Gastroesophageal sphincter (tissue), 4 donors: Measurements from ENCODE around the gene TENM3. TPM values are rescaled to one million over a fixed set of nuclear protein-coding genes. Genes with fewer than 3 reads are reported as not detected.

Experiments
- ATAC-seq: fragments of 150-250 bp; one replicate; pipeline ENCODE4 v1.9.1; 2016; ENCODE audit warnings: mild to moderate bottlenecking, moderate library complexity
- H3K27ac ChIP-seq, 4 donors: fragments of 200-600 bp; sonication (generic) in 3 of 4; 1 replicate in 3 of 4; 2 replicates in 1 of 4; pipeline ENCODE4 v1.5.1; 2016 to 2019
- H3K27me3 ChIP-seq: fragments of 200-600 bp; sonication (generic); one replicate; pipeline ENCODE4 v1.5.1; 2019
- H3K36me3 ChIP-seq, 2 donors: fragments of 200-600 bp; sonication (generic); one replicate each; pipeline ENCODE4 v1.5.1; 2019; ENCODE audit warnings: control low read depth in 1 of 2
- H3K4me1 ChIP-seq, 3 donors: fragments of 200-600 bp; sonication (generic); 1 replicate in 2 of 3; 2 replicates in 1 of 3; pipeline ENCODE4 v1.5.1; 2016 to 2019; ENCODE audit warnings: control low read depth in 2 of 3
- H3K4me3 ChIP-seq, 2 donors: fragments of 200-600 bp; sonication (generic); one replicate each; pipeline ENCODE4 v1.5.1; 2019; ENCODE audit warnings: mild to moderate bottlenecking in 1 of 2, moderate library complexity in 1 of 2
- H3K9me3 ChIP-seq, 3 donors: fragments of 200-600 bp; sonication (generic); one replicate each; pipeline ENCODE4 v1.5.1; 2017 to 2019; ENCODE audit warnings: control low read depth in 2 of 3
- CTCF ChIP-seq, 4 experiments: fragments of 200-600 bp in 2 of 4; fragments of 450-650 bp in 2 of 4; sonication (generic) in 1 of 4; IDR thresholded peaks; one replicate each; pipeline ENCODE4 v1.5.1; 2017 to 2019; ENCODE audit warnings: antibody characterized with exemption in 4 of 4, mild to moderate bottlenecking in 2 of 4, moderate library complexity in 2 of 4
- EP300 ChIP-seq: sonication (generic); formaldehyde crosslinking; IDR thresholded peaks from one replicate; pipeline ENCODE4 v1.6.1; 2017; ENCODE audit warnings: antibody characterized with exemption, mild to moderate bottlenecking
- POLR2A ChIP-seq, 2 donors: fragments of 450-650 bp; IDR thresholded peaks; one replicate each; pipeline ENCODE4 v1.6.1; 2017; ENCODE audit warnings: antibody characterized with exemption in 2 of 2, mild to moderate bottlenecking in 2 of 2, moderate library complexity in 1 of 2
- POLR2AphosphoS5 ChIP-seq: sonication (generic); formaldehyde crosslinking; IDR thresholded peaks from one replicate; pipeline ENCODE4 v1.6.1; 2017; ENCODE audit warnings: antibody characterized with exemption
- WGBS, 2 donors: methylation state at CpG; one replicate each; pipeline ENCODE4 v1.1.5; 2018; ENCODE audit warnings: low coverage in 1 of 2; 5-methylcytosine and 5-hydroxymethylcytosine counted together
- total RNA-seq, 4 donors: library from RNA; depleted of rRNA; stranded (reverse); fragments of >200 nt; gene quantifications; one replicate each; pipeline ENCODE4 v1.1.0, GENCODE V29; 2016

The TENM3 gene
- total RNA-seq, 4 donors from 2014 or later = 8.2 to 39.9 (median 15.8) TPM

DNA sequence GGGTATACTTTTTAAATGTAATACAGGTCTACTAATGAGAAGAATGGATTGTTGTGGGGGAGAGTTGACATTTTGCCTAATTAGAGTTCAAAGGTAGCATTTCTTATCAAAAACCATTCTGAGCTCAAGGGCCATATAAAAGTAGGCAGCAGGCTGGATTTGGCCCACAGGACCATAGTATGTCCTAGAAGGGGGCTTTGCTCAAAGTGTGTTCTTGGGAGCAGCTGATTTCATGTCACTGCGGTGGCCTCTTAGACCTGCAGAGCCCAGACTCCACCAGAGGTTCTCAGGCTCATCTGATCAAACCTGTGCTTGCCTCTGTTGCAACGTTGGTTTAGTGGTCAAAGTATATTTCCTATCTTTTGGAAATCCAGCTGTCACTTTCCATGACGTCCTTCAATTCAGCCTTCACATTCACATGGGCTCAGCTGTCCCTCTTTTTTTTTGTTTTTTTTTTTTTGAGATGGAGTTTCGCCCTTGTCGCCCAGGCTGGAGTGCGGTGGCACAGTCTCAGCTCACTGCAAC lies 34.6 kb upstream of the TENM3 start:
- no peaks in the 10 kb centered on the region for H3K27me3 ChIP-seq
- peaks cover 0 to 21% (median 0%) of the 10 kb centered on the region in 3 donors for H3K4me1 ChIP-seq
- TF ChIP-seq POLR2A (IDR thresholded peaks at IDR 0.05) (no peak), EP300 (no peak), CTCF (IDR thresholded peaks at IDR 0.05) (no peak), POLR2AphosphoS5 (no peak)
- H3K4me3 ChIP-seq = no peak overlapping the region
- no peak for ATAC-seq
- no peaks in the 10 kb centered on the region for H3K36me3 ChIP-seq
- H3K27ac ChIP-seq = peak overlapping the region in 3 of 4 donors; percentile 38 to 77 (median 70)
- WGBS, 2 donors = 91 to 100% methylated on average over 5 to 6 of the region's 6 CpGs
- no peaks in the 10 kb centered on the region for H3K9me3 ChIP-seq

DNA sequence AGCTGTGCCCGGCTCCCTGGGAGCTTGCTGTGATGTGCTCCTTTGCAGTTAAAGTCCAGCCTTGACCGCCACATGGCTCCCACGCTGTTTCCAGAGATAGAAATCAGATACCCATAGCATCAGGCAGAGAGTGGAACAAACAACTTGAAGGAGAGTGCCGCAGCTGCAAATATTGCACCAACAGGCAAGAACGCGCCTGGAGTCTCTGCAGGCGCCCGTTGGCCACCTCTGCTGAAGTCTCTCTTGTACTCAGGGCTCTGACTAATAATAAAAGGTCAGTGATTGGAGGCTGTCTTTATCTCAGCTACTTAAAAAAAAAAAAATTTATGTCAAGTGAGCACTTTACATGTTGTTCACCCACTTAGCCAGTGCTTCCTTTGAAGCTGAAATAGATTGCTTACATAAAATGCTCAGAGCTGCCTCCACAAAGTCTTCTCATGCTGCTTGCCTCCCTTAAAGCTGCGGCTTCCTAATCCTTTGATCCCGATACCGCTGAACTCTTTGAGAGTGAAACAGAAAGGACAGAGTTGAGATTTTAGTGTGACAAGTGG lies 30.9 kb upstream of the TENM3 start:
- Histone ChIP-seq H3K4me1 (peaks cover 0 to 16% (median 0%) of the 10 kb centered on the region in 3 donors), H3K27ac (no peak overlapping the region), H3K27me3 (no peaks in the 10 kb centered on the region), H3K4me3 (no peak overlapping the region), H3K36me3 (no peaks in the 10 kb centered on the region), H3K9me3 (no peaks in the 10 kb centered on the region)
- ATAC-seq = no peak
- no peak for TF ChIP-seq CTCF (IDR thresholded peaks at IDR 0.05)
- TF ChIP-seq EP300 = no peak
- TF ChIP-seq POLR2A (IDR thresholded peaks at IDR 0.05) = no peak
- TF ChIP-seq POLR2AphosphoS5 = no peak
- 83 to 88% methylated on average over 6 to 8 of the region's 11 CpGs for whole genome bisulfite sequencing, 2 donors

DNA sequence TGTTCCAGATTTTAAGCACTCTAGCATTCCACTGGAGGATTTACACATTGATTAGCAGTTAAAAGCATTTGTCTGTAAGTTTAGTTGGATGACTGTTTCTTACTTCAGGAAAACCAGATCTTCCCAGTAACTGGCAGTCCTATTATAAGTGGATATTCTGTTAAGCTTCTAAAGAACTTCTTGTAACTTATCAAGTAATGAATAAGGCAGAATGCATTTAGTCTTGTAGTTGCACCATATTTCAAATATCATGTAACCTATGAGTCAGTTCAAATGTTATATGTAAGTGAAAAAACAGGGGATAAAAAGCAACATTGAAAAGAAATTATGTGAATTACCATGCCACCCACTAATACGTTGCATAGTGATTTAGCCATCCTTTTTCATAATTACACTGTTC lies 30.2 kb upstream of the TENM3 start:
- Histone ChIP-seq H3K27ac (no peak overlapping the region), H3K9me3 (no peaks in the 10 kb centered on the region), H3K36me3 (no peaks in the 10 kb centered on the region), H3K27me3 (no peaks in the 10 kb centered on the region), H3K4me3 (no peak overlapping the region), H3K4me1 (peaks cover 0 to 9% (median 0%) of the 10 kb centered on the region in 3 donors)
- no peak for ATAC-seq
- no peak for TF ChIP-seq CTCF (IDR thresholded peaks at IDR 0.05)
- TF ChIP-seq POLR2AphosphoS5 = no peak
- TF ChIP-seq EP300 = no peak
- TF ChIP-seq POLR2A (IDR thresholded peaks at IDR 0.05) = no peak
- 88 to 96% methylated on average over 1 of the region's 1 CpG for WGBS, 2 donors

DNA sequence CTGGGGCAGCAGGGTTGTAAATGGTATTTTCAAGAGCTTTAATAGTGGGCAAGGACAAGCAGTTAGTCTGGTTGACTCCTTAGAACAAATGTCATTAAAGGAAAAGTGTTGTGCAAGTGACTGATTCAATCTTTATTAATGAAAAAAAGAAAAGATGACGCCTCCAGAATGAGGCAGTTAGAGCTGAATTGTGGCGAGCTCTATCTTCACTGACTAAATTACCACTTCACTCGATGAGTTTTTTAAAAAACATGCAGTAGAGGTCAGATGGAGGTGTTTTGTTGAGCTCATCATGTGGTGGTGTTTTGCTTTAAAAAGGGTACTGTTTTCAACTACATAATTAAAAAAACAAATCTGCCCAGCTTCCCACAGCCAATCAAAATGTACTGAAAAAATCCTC lies 28.1 kb upstream of the TENM3 start:
- no peak for TF ChIP-seq POLR2AphosphoS5
- no peak for TF ChIP-seq EP300
- no peak for TF ChIP-seq POLR2A (IDR thresholded peaks at IDR 0.05)
- no peak for TF ChIP-seq CTCF (IDR thresholded peaks at IDR 0.05)
- Histone ChIP-seq H3K4me3 (no peak overlapping the region), H3K27ac (no peak overlapping the region), H3K27me3 (no peaks in the 10 kb centered on the region), H3K36me3 (no peaks in the 10 kb centered on the region), H3K9me3 (no peaks in the 10 kb centered on the region), H3K4me1 (no peaks in the 10 kb centered on the region)
- WGBS, 2 donors = 68 to 75% methylated on average over 3 of the region's 3 CpGs
- no peak for ATAC-seq

GRCh38 chr4:182216005-182216404 lies 27.2 kb upstream of the TENM3 start:
- TF ChIP-seq POLR2A (IDR thresholded peaks at IDR 0.05) = no peak
- TF ChIP-seq EP300 = no peak
- no peak for TF ChIP-seq CTCF (IDR thresholded peaks at IDR 0.05)
- no peak for TF ChIP-seq POLR2AphosphoS5
- Histone ChIP-seq H3K4me3 (no peak overlapping the region), H3K9me3 (no peaks in the 10 kb centered on the region), H3K27ac (no peak overlapping the region), H3K4me1 (no peaks in the 10 kb centered on the region), H3K27me3 (no peaks in the 10 kb centered on the region), H3K36me3 (no peaks in the 10 kb centered on the region)
- WGBS, 2 donors = 73 to 100% methylated on average over 3 to 5 of the region's 5 CpGs
- no peak for ATAC-seq
